Activated T-helper 9 cell treated with anti-CD3 and anti-CD28 coated beads, Interleukin-2, amount 50 U/mL, for 16 hours (primary cell): Measurements from ENCODE around the gene NSG2.

Experiments used
- DNase-seq: peaks from one replicate; pipeline ENCODE4 v3.0.0-alpha.2; 2020; ENCODE audit warnings: low read depth

Gene NSG2

GRCh38 chr5:174149989-174150388 is 104.5 kb downstream of the NSG2 start:
- no peak for DNase-seq

DNA sequence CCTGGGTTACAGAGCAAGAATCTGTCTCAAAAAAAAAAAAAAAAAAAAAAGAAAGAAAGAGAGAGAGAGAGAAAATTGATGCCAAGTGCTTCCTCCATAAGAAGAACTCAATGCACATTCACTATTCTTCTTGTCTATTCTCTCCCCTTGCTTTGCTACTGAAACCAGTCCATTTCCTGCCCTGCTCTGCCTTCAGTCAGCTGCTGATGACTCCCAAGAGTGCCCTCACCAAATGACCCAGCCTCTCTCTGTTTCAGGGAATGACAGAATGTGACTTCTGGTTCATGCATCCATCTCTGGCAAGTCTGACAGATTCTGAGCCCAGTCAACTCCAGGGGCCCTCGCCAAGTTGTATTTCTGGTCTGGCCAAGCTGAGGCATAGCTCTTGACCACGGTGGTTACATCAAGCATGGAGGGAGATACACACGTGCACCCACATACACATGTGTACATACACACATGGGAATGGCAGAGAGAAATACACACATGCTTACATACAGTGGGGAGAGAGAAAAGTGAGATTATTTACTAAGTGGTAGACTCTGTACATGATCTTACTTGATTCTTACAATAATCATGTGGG is 106.2 kb downstream of the NSG2 start:
- DNase-seq: no peak

GRCh38 chr5:174154559-174154958 is 109.1 kb downstream of the NSG2 start:
- no peak for DNase-seq

DNA sequence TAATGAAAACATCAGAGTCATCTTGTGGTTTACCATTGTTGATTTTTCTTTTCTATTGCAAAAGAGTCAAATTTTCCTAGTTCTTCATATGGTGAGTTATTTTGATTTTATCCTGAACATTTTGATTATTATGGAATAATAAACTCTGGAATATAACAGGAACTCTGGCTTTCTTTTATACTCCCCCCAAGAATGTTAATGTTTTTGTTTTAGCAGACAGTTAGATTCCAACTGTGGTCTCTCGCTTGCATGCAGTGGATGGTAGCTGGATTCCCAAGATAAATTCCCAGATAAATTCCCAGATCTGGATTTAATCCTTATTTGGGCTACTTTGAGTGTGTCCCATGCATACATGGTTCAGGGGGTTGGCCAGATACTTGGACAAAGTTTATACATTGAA is 109.8 kb downstream of the NSG2 start:
- DNase-seq: no peak

DNA sequence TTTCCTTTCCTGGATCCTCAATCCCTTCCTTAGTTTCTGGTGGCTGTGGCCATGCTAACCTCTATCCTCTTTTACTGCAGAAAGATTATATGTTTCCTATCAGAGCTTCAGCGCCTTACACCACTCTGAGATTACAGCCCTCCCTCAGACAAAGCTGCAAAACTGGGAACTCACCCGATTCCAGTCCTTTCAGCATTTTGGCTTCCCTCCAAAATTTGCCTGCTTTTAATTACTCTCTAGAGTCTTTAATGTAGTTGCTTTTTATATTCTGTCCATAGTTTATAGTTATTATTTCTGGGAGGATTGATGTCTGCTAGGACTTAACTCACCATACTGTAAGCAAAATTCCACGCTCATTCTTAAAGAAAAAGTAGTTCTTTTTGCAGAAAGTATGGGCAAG is 110.2 kb downstream of the NSG2 start:
- no peak for DNase-seq

- no peak for DNase-seq
Measured at GRCh38 chr5:174157048-174157447, 111.5 kb downstream of the NSG2 start.
